Brain microvascular endothelial cell (primary cell): ENCODE data around the gene THAP11.

Experiments
- DNase-seq: peaks from one replicate; pipeline ENCODE4 v3.0.0-alpha.2; 2020
- H3K27ac ChIP-seq: fragments of 250-450 bp; sonication (Bioruptor Pico); 2 replicates; pipeline ENCODE4 v1.5.1; 2020; ENCODE audit warnings: mild to moderate bottlenecking, moderate library complexity
- H3K27me3 ChIP-seq: fragments of 250-450 bp; sonication (Bioruptor Pico); replicated peaks from 2 replicates; pipeline ENCODE4 v1.5.1; 2020; ENCODE audit warnings: mild to moderate bottlenecking
- H3K36me3 ChIP-seq: fragments of 250-450 bp; sonication (Bioruptor Pico); replicated peaks from 2 replicates; pipeline ENCODE4 v1.5.1; 2020; ENCODE audit warnings: mild to moderate bottlenecking
- H3K4me3 ChIP-seq: 2 replicates; pipeline ENCODE4 v1.5.1; 2011; ENCODE audit warnings: low read depth, mild to moderate bottlenecking, control low read depth, low read length, moderate library complexity
- in situ Hi-C: cut with HindIII; loops from 2 replicates; pipeline ENCODE4 v1.10.0; 2017; ENCODE audit warnings: low sequenced_read_pairs, low pct_ligation_motif_present
- TF ChIP-seq, protein P1 (sequence below): IDR thresholded peaks from 2 replicates; pipeline ENCODE4 v1.5.1; 2011; ENCODE audit warnings: low read depth, mild to moderate bottlenecking, moderate library complexity, low read length, control low read depth, inconsistent platforms; ENCODE audit errors: missing control alignments

Gene THAP11

GRCh38 chr16:67892899-67893742, 51.0 kb downstream of the THAP11 start, which contains the start of gene PSKH1:
Gene PSKH1 (plus strand): TSS chr16:67893254. CDS start chr16:67908750, 15,496 bp downstream.
- Histone ChIP-seq H3K27me3 (no peaks in the 10 kb centered on the region), H3K27ac (peak within 1 kb of the TSS; percentile 85), H3K4me3 (peak within 1 kb of the TSS; percentile 86), H3K36me3 (no peaks in the 10 kb centered on the region)
- TF ChIP-seq, protein P1, sequence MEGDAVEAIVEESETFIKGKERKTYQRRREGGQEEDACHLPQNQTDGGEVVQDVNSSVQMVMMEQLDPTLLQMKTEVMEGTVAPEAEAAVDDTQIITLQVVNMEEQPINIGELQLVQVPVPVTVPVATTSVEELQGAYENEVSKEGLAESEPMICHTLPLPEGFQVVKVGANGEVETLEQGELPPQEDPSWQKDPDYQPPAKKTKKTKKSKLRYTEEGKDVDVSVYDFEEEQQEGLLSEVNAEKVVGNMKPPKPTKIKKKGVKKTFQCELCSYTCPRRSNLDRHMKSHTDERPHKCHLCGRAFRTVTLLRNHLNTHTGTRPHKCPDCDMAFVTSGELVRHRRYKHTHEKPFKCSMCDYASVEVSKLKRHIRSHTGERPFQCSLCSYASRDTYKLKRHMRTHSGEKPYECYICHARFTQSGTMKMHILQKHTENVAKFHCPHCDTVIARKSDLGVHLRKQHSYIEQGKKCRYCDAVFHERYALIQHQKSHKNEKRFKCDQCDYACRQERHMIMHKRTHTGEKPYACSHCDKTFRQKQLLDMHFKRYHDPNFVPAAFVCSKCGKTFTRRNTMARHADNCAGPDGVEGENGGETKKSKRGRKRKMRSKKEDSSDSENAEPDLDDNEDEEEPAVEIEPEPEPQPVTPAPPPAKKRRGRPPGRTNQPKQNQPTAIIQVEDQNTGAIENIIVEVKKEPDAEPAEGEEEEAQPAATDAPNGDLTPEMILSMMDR = no peak
- in situ Hi-C loops = no loop called here
- DNase-seq = peak; percentile 96
